GM18498 (cell line): Measurements from ENCODE around the gene CCR6.
A peak's percentile ranks its signal among the peaks of the same experiment; 100 is the strongest.
"Not testable (repeated sequence)": the region's sequence is repeated elsewhere in the genome, so short reads cannot be mapped to it uniquely, and the experiment has no call there.

Experiments
- ATAC-seq: cut with Tn5 transposase; IDR thresholded peaks from one replicate; pipeline ENCODE4 v1.9.1; 2021; ENCODE audit warnings: mild to moderate bottlenecking, moderate library complexity; ENCODE audit not compliant: unreplicated experiment

CCR6 gene

GRCh38 chr6:167165858-167166471 lies 43.1 kb downstream of the CCR6 start:
- ATAC-seq, result no peak

- ATAC-seq, result not testable (repeated sequence)
These were observed 44.8 kb downstream of the CCR6 start for GRCh38 chr6:167167699-167168098.

GRCh38 chr6:167168296-167168695 lies 45.4 kb downstream of the CCR6 start:
- not testable (repeated sequence) for ATAC-seq

GRCh38 chr6:167169867-167170266 lies 47.0 kb downstream of the CCR6 start:
- not testable (repeated sequence) for ATAC-seq

GRCh38 chr6:167171300-167171699 lies 48.4 kb downstream of the CCR6 start:
- ATAC-seq, result not testable (repeated sequence)

- not testable (repeated sequence) for ATAC-seq
These were observed 49.1 kb downstream of the CCR6 start for GRCh38 chr6:167172011-167172410.

- ATAC-seq, result not testable (repeated sequence)
These were observed 54.4 kb downstream of the CCR6 start for GRCh38 chr6:167177271-167177670.

GRCh38 chr6:167178896-167179655 lies 56.2 kb downstream of the CCR6 start:
- ATAC-seq, result not testable (repeated sequence)

- ATAC-seq, result not testable (repeated sequence)
These were observed 57.2 kb downstream of the CCR6 start for GRCh38 chr6:167180086-167180485.

GRCh38 chr6:167181351-167181750 lies 58.5 kb downstream of the CCR6 start:
- not testable (repeated sequence) for ATAC-seq

- peak; percentile 62 for ATAC-seq
These were observed 60.0 kb downstream of the CCR6 start for GRCh38 chr6:167182913-167183314.

- ATAC-seq, result not testable (repeated sequence)
These were observed 62.2 kb downstream of the CCR6 start for GRCh38 chr6:167185101-167185500.

GRCh38 chr6:167187275-167187674 lies 64.4 kb downstream of the CCR6 start:
- ATAC-seq, result not testable (repeated sequence)
